Liver (tissue), 9 donors: Measurements from ENCODE around the gene CALM3. TPM values are rescaled to one million over a fixed set of nuclear protein-coding genes. Genes with fewer than 3 reads are reported as not detected.

ENCODE experiments used
- DNase-seq: peaks from one replicate; pipeline ENCODE4 v3.0.0-alpha.2; 2017; ENCODE audit warnings: low spot score
- H3K27ac ChIP-seq, 2 donors: one replicate each; pipeline ENCODE4 v1.7.0; 2013; ENCODE audit warnings: inconsistent platforms in 2 of 2, low read length in 2 of 2, control low read depth in 1 of 2, low read depth in 1 of 2, mild to moderate bottlenecking in 1 of 2
- H3K27me3 ChIP-seq, 4 donors: one replicate each; pipeline versions ENCODE4 v1.6.1 to v1.7.0; 2013; ENCODE audit warnings: low read length in 3 of 4, inconsistent platforms in 1 of 4, mild to moderate bottlenecking in 1 of 4, moderate library complexity in 1 of 4; ENCODE audit not compliant: control insufficient read depth in 4 of 4, insufficient read depth in 4 of 4
- H3K36me3 ChIP-seq, 4 donors: one replicate each; pipeline versions ENCODE4 v1.6.1 to v1.7.0; 2013; ENCODE audit warnings: low read length in 3 of 4, mild to moderate bottlenecking in 3 of 4, low read depth in 1 of 4, moderate library complexity in 1 of 4; ENCODE audit not compliant: control insufficient read depth in 4 of 4, insufficient read depth in 3 of 4
- H3K4me1 ChIP-seq, 4 donors: one replicate each; pipeline versions ENCODE4 v1.6.1 to v1.7.0; 2013; ENCODE audit warnings: low read length in 3 of 4, mild to moderate bottlenecking in 3 of 4, moderate library complexity in 1 of 4; ENCODE audit not compliant: control insufficient read depth in 4 of 4, insufficient read depth in 4 of 4
- H3K4me3 ChIP-seq, 3 donors: one replicate each; pipeline versions ENCODE4 v1.6.1 to v1.7.0; 2013; ENCODE audit warnings: low read length in 3 of 3, control low read depth in 1 of 3, low read depth in 1 of 3, mild to moderate bottlenecking in 1 of 3
- H3K9ac ChIP-seq, 2 donors: one replicate each; pipeline ENCODE4 v1.7.0; 2013; ENCODE audit warnings: low read length in 2 of 2, mild to moderate bottlenecking in 2 of 2, moderate library complexity in 2 of 2, control low read depth in 1 of 2, low read depth in 1 of 2
- H3K9me3 ChIP-seq, 4 donors: one replicate each; pipeline versions ENCODE4 v1.6.1 to v1.7.0; 2013; ENCODE audit warnings: low read length in 3 of 4; ENCODE audit not compliant: control insufficient read depth in 4 of 4
- EGR1 ChIP-seq, 2 donors: IDR thresholded peaks; 2 replicates each; pipeline ENCODE4 v1.6.1; 2016 to 2018; ENCODE audit warnings: antibody characterized with exemption in 2 of 2, low read depth in 2 of 2
- FOXA2 ChIP-seq: IDR thresholded peaks from 2 replicates; pipeline ENCODE4 v1.6.1; 2016; ENCODE audit warnings: antibody characterized with exemption
- GABPA ChIP-seq, 2 donors: IDR thresholded peaks in 1 of 2; conservative IDR thresholded peaks in 1 of 2; 2 replicates each; pipeline ENCODE4 v1.6.1; 2016; ENCODE audit warnings: antibody characterized with exemption in 2 of 2, mild to moderate bottlenecking in 1 of 2, moderate library complexity in 1 of 2
- HNF4G ChIP-seq: IDR thresholded peaks from 2 replicates; pipeline ENCODE4 v1.6.1; 2016; ENCODE audit warnings: antibody characterized with exemption
- JUND ChIP-seq, 2 donors: IDR thresholded peaks; 2 replicates each; pipeline ENCODE4 v1.6.1; 2016; ENCODE audit warnings: antibody characterized with exemption in 2 of 2
- NR2F2 ChIP-seq: IDR thresholded peaks from 2 replicates; pipeline ENCODE4 v1.6.1; 2016; ENCODE audit warnings: antibody characterized with exemption
- RAD21 ChIP-seq, 2 donors: IDR thresholded peaks; 2 replicates each; pipeline ENCODE4 v1.6.1; 2016; ENCODE audit warnings: antibody characterized with exemption in 2 of 2, mild to moderate bottlenecking in 2 of 2
- TAF1 ChIP-seq: conservative IDR thresholded peaks from 2 replicates; pipeline ENCODE4 v1.6.1; 2016; ENCODE audit warnings: antibody characterized with exemption, mild to moderate bottlenecking
- YY1 ChIP-seq: IDR thresholded peaks from 2 replicates; pipeline ENCODE4 v1.6.1; 2016; ENCODE audit warnings: antibody characterized with exemption, mild to moderate bottlenecking
- WGBS: extraction: QIAGEN DNeasy Blood & Tissue Kit; methylation state at CpG from one replicate; pipeline ENCODE4 v1.1.7; 2013; 5-methylcytosine and 5-hydroxymethylcytosine counted together
- polyA plus RNA-seq, 2 donors: library from polyadenylated mRNA; stranded (reverse) in 1 of 2; unstranded in 1 of 2; fragments of 200-250 nt in 1 of 2; fragments of >200 nt in 1 of 2; fragmentation: Nextera tagmentation in 1 of 2; extraction: Ambion mirVana in 1 of 2; gene quantifications; one replicate each; pipeline versions ENCODE4 v1.2.1 to v1.2.3, GENCODE V29; 2013 to 2015
- total RNA-seq, 2 donors: library from RNA; depleted of rRNA; stranded (reverse); fragments of >200 nt; gene quantifications; one replicate each; pipeline ENCODE4 v1.2.3, GENCODE V29; 2014
- TF ChIP-seq, protein P1 (sequence below): fragments of 150-350 bp; IDR thresholded peaks from 2 replicates; pipeline ENCODE4 v1.5.1; 2017; ENCODE audit warnings: improper control_type of control experiment, low read depth, low read length; ENCODE audit not compliant: missing input control
- TF ChIP-seq, protein P2 (sequence below): IDR thresholded peaks from 2 replicates; pipeline ENCODE4 v1.6.1; 2016; ENCODE audit warnings: antibody characterized with exemption
- TF ChIP-seq, protein P3 (sequence below): IDR thresholded peaks from 2 replicates; pipeline ENCODE4 v1.6.1; 2016; ENCODE audit warnings: antibody characterized with exemption, mild to moderate bottlenecking
- TF ChIP-seq, protein P4 (sequence below): IDR thresholded peaks from 2 replicates; pipeline ENCODE4 v1.6.1; 2016; ENCODE audit warnings: antibody characterized with exemption
- donor health status: healthy.
- donor health status: healthy.
- donor health status: healthy.
- donor health status: healthy.
- donor health status: healthy.

Gene CALM3
- total and polyA plus RNA-seq, 4 donors: 51.4 to 112 (median 81.7) TPM

GRCh38 chr19:46579361-46579879 is 21.7 kb upstream of the CALM3 start:
- H3K9me3 ChIP-seq: no peaks in the 10 kb centered on the region
- H3K27me3 ChIP-seq: no peaks in the 10 kb centered on the region
- WGBS: 59% methylated on average over 8 of the region's 8 CpGs
- DNase-seq: no peak
- H3K36me3 ChIP-seq: no peaks in the 10 kb centered on the region
- no peak overlapping the region for H3K27ac ChIP-seq
- H3K4me1 ChIP-seq: no peaks in the 10 kb centered on the region
- no peak overlapping the region for H3K4me3 ChIP-seq
- no peak overlapping the region for H3K9ac ChIP-seq
- TF ChIP-seq, protein P1, sequence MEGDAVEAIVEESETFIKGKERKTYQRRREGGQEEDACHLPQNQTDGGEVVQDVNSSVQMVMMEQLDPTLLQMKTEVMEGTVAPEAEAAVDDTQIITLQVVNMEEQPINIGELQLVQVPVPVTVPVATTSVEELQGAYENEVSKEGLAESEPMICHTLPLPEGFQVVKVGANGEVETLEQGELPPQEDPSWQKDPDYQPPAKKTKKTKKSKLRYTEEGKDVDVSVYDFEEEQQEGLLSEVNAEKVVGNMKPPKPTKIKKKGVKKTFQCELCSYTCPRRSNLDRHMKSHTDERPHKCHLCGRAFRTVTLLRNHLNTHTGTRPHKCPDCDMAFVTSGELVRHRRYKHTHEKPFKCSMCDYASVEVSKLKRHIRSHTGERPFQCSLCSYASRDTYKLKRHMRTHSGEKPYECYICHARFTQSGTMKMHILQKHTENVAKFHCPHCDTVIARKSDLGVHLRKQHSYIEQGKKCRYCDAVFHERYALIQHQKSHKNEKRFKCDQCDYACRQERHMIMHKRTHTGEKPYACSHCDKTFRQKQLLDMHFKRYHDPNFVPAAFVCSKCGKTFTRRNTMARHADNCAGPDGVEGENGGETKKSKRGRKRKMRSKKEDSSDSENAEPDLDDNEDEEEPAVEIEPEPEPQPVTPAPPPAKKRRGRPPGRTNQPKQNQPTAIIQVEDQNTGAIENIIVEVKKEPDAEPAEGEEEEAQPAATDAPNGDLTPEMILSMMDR: peak; percentile 6
- no peak for TF ChIP-seq YY1

- no peaks in the 10 kb centered on the region for H3K4me1 ChIP-seq
- 85% methylated on average over 2 of the region's 2 CpGs for WGBS
- DNase-seq: no peak
- H3K9ac ChIP-seq: no peak overlapping the region
- H3K9me3 ChIP-seq: no peaks in the 10 kb centered on the region
- H3K27me3 ChIP-seq: no peaks in the 10 kb centered on the region
- H3K4me3 ChIP-seq: no peak overlapping the region
- TF ChIP-seq, protein P2, sequence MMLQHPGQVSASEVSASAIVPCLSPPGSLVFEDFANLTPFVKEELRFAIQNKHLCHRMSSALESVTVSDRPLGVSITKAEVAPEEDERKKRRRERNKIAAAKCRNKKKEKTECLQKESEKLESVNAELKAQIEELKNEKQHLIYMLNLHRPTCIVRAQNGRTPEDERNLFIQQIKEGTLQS: no peak
- TF ChIP-seq, protein P3, sequence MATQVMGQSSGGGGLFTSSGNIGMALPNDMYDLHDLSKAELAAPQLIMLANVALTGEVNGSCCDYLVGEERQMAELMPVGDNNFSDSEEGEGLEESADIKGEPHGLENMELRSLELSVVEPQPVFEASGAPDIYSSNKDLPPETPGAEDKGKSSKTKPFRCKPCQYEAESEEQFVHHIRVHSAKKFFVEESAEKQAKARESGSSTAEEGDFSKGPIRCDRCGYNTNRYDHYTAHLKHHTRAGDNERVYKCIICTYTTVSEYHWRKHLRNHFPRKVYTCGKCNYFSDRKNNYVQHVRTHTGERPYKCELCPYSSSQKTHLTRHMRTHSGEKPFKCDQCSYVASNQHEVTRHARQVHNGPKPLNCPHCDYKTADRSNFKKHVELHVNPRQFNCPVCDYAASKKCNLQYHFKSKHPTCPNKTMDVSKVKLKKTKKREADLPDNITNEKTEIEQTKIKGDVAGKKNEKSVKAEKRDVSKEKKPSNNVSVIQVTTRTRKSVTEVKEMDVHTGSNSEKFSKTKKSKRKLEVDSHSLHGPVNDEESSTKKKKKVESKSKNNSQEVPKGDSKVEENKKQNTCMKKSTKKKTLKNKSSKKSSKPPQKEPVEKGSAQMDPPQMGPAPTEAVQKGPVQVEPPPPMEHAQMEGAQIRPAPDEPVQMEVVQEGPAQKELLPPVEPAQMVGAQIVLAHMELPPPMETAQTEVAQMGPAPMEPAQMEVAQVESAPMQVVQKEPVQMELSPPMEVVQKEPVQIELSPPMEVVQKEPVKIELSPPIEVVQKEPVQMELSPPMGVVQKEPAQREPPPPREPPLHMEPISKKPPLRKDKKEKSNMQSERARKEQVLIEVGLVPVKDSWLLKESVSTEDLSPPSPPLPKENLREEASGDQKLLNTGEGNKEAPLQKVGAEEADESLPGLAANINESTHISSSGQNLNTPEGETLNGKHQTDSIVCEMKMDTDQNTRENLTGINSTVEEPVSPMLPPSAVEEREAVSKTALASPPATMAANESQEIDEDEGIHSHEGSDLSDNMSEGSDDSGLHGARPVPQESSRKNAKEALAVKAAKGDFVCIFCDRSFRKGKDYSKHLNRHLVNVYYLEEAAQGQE: no peak
- no peak for TF ChIP-seq TAF1
- TF ChIP-seq, protein P4, sequence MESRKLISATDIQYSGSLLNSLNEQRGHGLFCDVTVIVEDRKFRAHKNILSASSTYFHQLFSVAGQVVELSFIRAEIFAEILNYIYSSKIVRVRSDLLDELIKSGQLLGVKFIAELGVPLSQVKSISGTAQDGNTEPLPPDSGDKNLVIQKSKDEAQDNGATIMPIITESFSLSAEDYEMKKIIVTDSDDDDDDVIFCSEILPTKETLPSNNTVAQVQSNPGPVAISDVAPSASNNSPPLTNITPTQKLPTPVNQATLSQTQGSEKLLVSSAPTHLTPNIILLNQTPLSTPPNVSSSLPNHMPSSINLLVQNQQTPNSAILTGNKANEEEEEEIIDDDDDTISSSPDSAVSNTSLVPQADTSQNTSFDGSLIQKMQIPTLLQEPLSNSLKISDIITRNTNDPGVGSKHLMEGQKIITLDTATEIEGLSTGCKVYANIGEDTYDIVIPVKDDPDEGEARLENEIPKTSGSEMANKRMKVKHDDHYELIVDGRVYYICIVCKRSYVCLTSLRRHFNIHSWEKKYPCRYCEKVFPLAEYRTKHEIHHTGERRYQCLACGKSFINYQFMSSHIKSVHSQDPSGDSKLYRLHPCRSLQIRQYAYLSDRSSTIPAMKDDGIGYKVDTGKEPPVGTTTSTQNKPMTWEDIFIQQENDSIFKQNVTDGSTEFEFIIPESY: no peak
- TF ChIP-seq NR2F2: no peak
- TF ChIP-seq GABPA (IDR thresholded peaks at IDR 0.05 in 1 of 2, conservative IDR thresholded peaks at IDR 0.05 in 1 of 2): no peak
- no peak for TF ChIP-seq YY1
- no peak for TF ChIP-seq FOXA2
- TF ChIP-seq EGR1 (IDR thresholded peaks at IDR 0.05; ENCODE audit: low read depth in 2 of 2): no peak
- no peak for TF ChIP-seq RAD21 (IDR thresholded peaks at IDR 0.05)
- TF ChIP-seq, protein P1: no peak
- no peak for TF ChIP-seq JUND (IDR thresholded peaks at IDR 0.05)
- no peak for TF ChIP-seq HNF4G
- no peaks in the 10 kb centered on the region for H3K36me3 ChIP-seq
- H3K27ac ChIP-seq: no peak overlapping the region
Measured at GRCh38 chr19:46580247-46580646, 20.9 kb upstream of the CALM3 start.
